ENCODE measurements around the gene ARHGEF12. TPM values are rescaled to one million over a fixed set of nuclear protein-coding genes. Genes with fewer than 3 reads are reported as not detected.

Gene ARHGEF12
- polyA plus RNA-seq, 1 donor (not counting 4 experiments of a cell fraction or from before 2014, with no cell fraction given) = 28.8 TPM

- Histone ChIP-seq H4K20me1 (ENCODE audit: control insufficient read depth, extremely low read depth, insufficient read depth, low read length) (peaks cover 2% of the 10 kb centered on the region), H3K4me1 (ENCODE audit: control insufficient read depth, extremely low read depth, insufficient read depth, low read length) (peaks cover 37% of the 10 kb centered on the region)
- dilution Hi-C loops (cut with MboI; ENCODE audit: extremely low pct_ligation_motif_present, low sequenced_read_pairs) = no loop called here
These were observed 65.3 kb downstream of the ARHGEF12 start for GRCh38 chr11:120401506-120401905.

GRCh38 chr11:120403966-120404365 lies 67.8 kb downstream of the ARHGEF12 start:
- no peak overlapping the region for H2AFZ ChIP-seq (ENCODE audit: control insufficient read depth, low read length)
- peaks cover 2% of the 10 kb centered on the region for H4K20me1 ChIP-seq (ENCODE audit: control insufficient read depth, extremely low read depth, insufficient read depth, low read length)
- no peaks in the 10 kb centered on the region for H3K27me3 ChIP-seq (ENCODE audit: control insufficient read depth, extremely low read depth, insufficient read depth, low read length)
- H3K4me1 ChIP-seq (ENCODE audit: control insufficient read depth, extremely low read depth, insufficient read depth, low read length) = peaks cover 37% of the 10 kb centered on the region
- dilution Hi-C loops (cut with MboI; ENCODE audit: extremely low pct_ligation_motif_present, low sequenced_read_pairs) = no loop called here
- H3K9me1 ChIP-seq (ENCODE audit: control insufficient read depth, extremely low read depth, insufficient read depth, low read length) = peaks cover 4% of the 10 kb centered on the region
- DNase-seq (ENCODE audit: low read depth, low spot score) (no peak), FAIRE-seq (peak; percentile 44)
- no peak overlapping the region for H3K4me3 ChIP-seq (ENCODE audit: control insufficient read depth in 2 of 3, extremely low read depth in 1 of 3, insufficient read depth in 2 of 3, low read depth in 1 of 3, low read length in 3 of 3)
- no peak for TF ChIP-seq CTCF (optimal IDR thresholded peaks at IDR 0.05 in 1 of 3, IDR thresholded peaks at IDR 0.05 in 1 of 3, conservative IDR thresholded peaks at IDR 0.05 in 1 of 3; ENCODE audit: extremely low read depth in 1 of 3, insufficient read depth in 2 of 3, low read length in 3 of 3)
- no peak for TF ChIP-seq EZH2 (IDR thresholded peaks at IDR 0.05; ENCODE audit: low read length)
- no peak overlapping the region for H3K9ac ChIP-seq (ENCODE audit: control insufficient read depth, extremely low read depth, insufficient read depth, low read length)
- H3K27ac ChIP-seq (ENCODE audit: control insufficient read depth, insufficient read depth, low read length) = no peak overlapping the region
- peaks cover 29% of the 10 kb centered on the region for H3K79me2 ChIP-seq (ENCODE audit: control insufficient read depth, insufficient read depth, low read length)
- no peak overlapping the region for H3K4me2 ChIP-seq (ENCODE audit: control insufficient read depth, extremely low read depth, insufficient read depth, low read depth, low read length)
- no peaks in the 10 kb centered on the region for H3K9me3 ChIP-seq (ENCODE audit: control insufficient read depth, low read depth, low read length)
- no peaks in the 10 kb centered on the region for H3K36me3 ChIP-seq (ENCODE audit: control insufficient read depth in 2 of 2, extremely low read depth in 1 of 2, insufficient read depth in 2 of 2, low read length in 2 of 2)

More at GRCh38 chr11:120401506-120401905, 65.3 kb downstream of the ARHGEF12 start:
- Histone ChIP-seq H3K27me3 (ENCODE audit: control insufficient read depth, extremely low read depth, insufficient read depth, low read length) (no peaks in the 10 kb centered on the region), H3K4me2 (ENCODE audit: control insufficient read depth, extremely low read depth, insufficient read depth, low read depth, low read length) (peak overlapping the region; percentile 91), H3K36me3 (ENCODE audit: control insufficient read depth in 2 of 2, extremely low read depth in 1 of 2, insufficient read depth in 2 of 2, low read length in 2 of 2) (no peaks in the 10 kb centered on the region), H3K9ac (ENCODE audit: control insufficient read depth, extremely low read depth, insufficient read depth, low read length) (peak overlapping the region; percentile 75), H3K9me1 (ENCODE audit: control insufficient read depth, extremely low read depth, insufficient read depth, low read length) (peaks cover 4% of the 10 kb centered on the region), H3K79me2 (ENCODE audit: control insufficient read depth, insufficient read depth, low read length) (peaks cover 38% of the 10 kb centered on the region), H3K4me3 (ENCODE audit: control insufficient read depth in 2 of 3, extremely low read depth in 1 of 3, insufficient read depth in 2 of 3, low read depth in 1 of 3, low read length in 3 of 3) (peak overlapping the region in 2 of 3 experiments; percentile 60 to 64), H3K9me3 (ENCODE audit: control insufficient read depth, low read depth, low read length) (no peaks in the 10 kb centered on the region), H3K27ac (ENCODE audit: control insufficient read depth, insufficient read depth, low read length) (peak overlapping the region; percentile 80), H2AFZ (ENCODE audit: control insufficient read depth, low read length) (no peak overlapping the region)
- FAIRE-seq = no peak
- no peak for DNase-seq (ENCODE audit: low read depth, low spot score)
- TF ChIP-seq EZH2 (IDR thresholded peaks at IDR 0.05; ENCODE audit: low read length) (no peak), CTCF (optimal IDR thresholded peaks at IDR 0.05 in 1 of 3, IDR thresholded peaks at IDR 0.05 in 1 of 3, conservative IDR thresholded peaks at IDR 0.05 in 1 of 3; ENCODE audit: extremely low read depth in 1 of 3, insufficient read depth in 2 of 3, low read length in 3 of 3) (no peak)
